22Rv1 (cell line): ENCODE measurements around the gene BIN1.

ENCODE experiments used
- ZFX ChIP-seq: fragments of 450-650 bp; IDR thresholded peaks from 2 replicates; pipeline ENCODE4 v1.6.1; 2017; ENCODE audit warnings: antibody characterized with exemption, borderline replicate concordance
- TF ChIP-seq, protein P1 (sequence below): fragments of 450-650 bp; IDR thresholded peaks from 2 replicates; pipeline ENCODE4 v1.5.1; 2017; ENCODE audit warnings: mild to moderate bottlenecking

GRCh38 chr2:127128445-127128904 is 21.5 kb upstream of the BIN1 start:
- TF ChIP-seq, protein P1, sequence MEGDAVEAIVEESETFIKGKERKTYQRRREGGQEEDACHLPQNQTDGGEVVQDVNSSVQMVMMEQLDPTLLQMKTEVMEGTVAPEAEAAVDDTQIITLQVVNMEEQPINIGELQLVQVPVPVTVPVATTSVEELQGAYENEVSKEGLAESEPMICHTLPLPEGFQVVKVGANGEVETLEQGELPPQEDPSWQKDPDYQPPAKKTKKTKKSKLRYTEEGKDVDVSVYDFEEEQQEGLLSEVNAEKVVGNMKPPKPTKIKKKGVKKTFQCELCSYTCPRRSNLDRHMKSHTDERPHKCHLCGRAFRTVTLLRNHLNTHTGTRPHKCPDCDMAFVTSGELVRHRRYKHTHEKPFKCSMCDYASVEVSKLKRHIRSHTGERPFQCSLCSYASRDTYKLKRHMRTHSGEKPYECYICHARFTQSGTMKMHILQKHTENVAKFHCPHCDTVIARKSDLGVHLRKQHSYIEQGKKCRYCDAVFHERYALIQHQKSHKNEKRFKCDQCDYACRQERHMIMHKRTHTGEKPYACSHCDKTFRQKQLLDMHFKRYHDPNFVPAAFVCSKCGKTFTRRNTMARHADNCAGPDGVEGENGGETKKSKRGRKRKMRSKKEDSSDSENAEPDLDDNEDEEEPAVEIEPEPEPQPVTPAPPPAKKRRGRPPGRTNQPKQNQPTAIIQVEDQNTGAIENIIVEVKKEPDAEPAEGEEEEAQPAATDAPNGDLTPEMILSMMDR, result no peak
- TF ChIP-seq ZFX, result no peak
